ENCODE results near the gene AFAP1.

The AFAP1 gene

GRCh38 chr4:7753931-7754465 is 185.7 kb downstream of the AFAP1 start:
- ChIA-PET POLR2A (no interaction called here), CTCF (no interaction called here)
- TF ChIP-seq HDGF (IDR thresholded peaks at IDR 0.05; ENCODE audit: borderline replicate concordance) (no peak), SUZ12 (IDR thresholded peaks at IDR 0.05) (no peak), TARDBP (IDR thresholded peaks at IDR 0.05) (no peak), ARNT (IDR thresholded peaks at IDR 0.05) (no peak), FOXM1 (IDR thresholded peaks at IDR 0.05; ENCODE audit: borderline replicate concordance) (no peak), FOXA1 (IDR thresholded peaks at IDR 0.05) (no peak), LEF1 (IDR thresholded peaks at IDR 0.05; ENCODE audit: borderline replicate concordance) (no peak), CTBP1 (IDR thresholded peaks at IDR 0.05; ENCODE audit: borderline replicate concordance) (no peak), ZNF384 (IDR thresholded peaks at IDR 0.05) (no peak), L3MBTL2 (conservative IDR thresholded peaks at IDR 0.05) (no peak), ELF4 (IDR thresholded peaks at IDR 0.05) (no peak), FOXK2 (IDR thresholded peaks at IDR 0.05) (no peak), PKNOX1 (IDR thresholded peaks at IDR 0.05) (no peak), NFRKB (IDR thresholded peaks at IDR 0.05) (no peak), SP1 (IDR thresholded peaks at IDR 0.05) (no peak), BHLHE40 (IDR thresholded peaks at IDR 0.05; ENCODE audit: borderline replicate concordance) (no peak)
- DNase-seq (ENCODE audit: extremely low spot score): no peak

GRCh38 chr4:7753271-7753670 is 186.4 kb downstream of the AFAP1 start:
- CTCF ChIA-PET: interaction anchor here (0.6 kb wide), 1 partner anchor 176 kb away, joined by 3 read pairs; no protein-coding TSS in a partner anchor
- DNase-seq (ENCODE audit: extremely low spot score): no peak
- TF ChIP-seq L3MBTL2 (conservative IDR thresholded peaks at IDR 0.05): no peak
- no peak for TF ChIP-seq FOXK2 (IDR thresholded peaks at IDR 0.05)
- TF ChIP-seq SP1 (IDR thresholded peaks at IDR 0.05): no peak
- TF ChIP-seq TARDBP (IDR thresholded peaks at IDR 0.05): no peak
- TF ChIP-seq FOXM1 (IDR thresholded peaks at IDR 0.05; ENCODE audit: borderline replicate concordance): no peak
- no peak for TF ChIP-seq SUZ12 (IDR thresholded peaks at IDR 0.05)
- TF ChIP-seq HDGF (IDR thresholded peaks at IDR 0.05; ENCODE audit: borderline replicate concordance): no peak
- TF ChIP-seq ELF4 (IDR thresholded peaks at IDR 0.05): no peak
- TF ChIP-seq ARNT (IDR thresholded peaks at IDR 0.05): no peak
- no peak for TF ChIP-seq PKNOX1 (IDR thresholded peaks at IDR 0.05)
- no peak for TF ChIP-seq BHLHE40 (IDR thresholded peaks at IDR 0.05; ENCODE audit: borderline replicate concordance)
- TF ChIP-seq CTBP1 (IDR thresholded peaks at IDR 0.05; ENCODE audit: borderline replicate concordance): no peak
- TF ChIP-seq ZNF384 (IDR thresholded peaks at IDR 0.05): no peak
- no peak for TF ChIP-seq NFRKB (IDR thresholded peaks at IDR 0.05)
- TF ChIP-seq FOXA1 (IDR thresholded peaks at IDR 0.05): no peak
- no peak for TF ChIP-seq LEF1 (IDR thresholded peaks at IDR 0.05; ENCODE audit: borderline replicate concordance)
- POLR2A ChIA-PET: no interaction called here

- ChIA-PET POLR2A (no interaction called here), CTCF (interaction anchor here (0.6 kb wide), 1 partner anchor 175 kb away, joined by 3 read pairs; no protein-coding TSS in a partner anchor)
- no peak for DNase-seq (ENCODE audit: extremely low spot score)
- TF ChIP-seq TARDBP (IDR thresholded peaks at IDR 0.05) (no peak), ELF4 (IDR thresholded peaks at IDR 0.05) (no peak), SUZ12 (IDR thresholded peaks at IDR 0.05) (no peak), CTBP1 (IDR thresholded peaks at IDR 0.05; ENCODE audit: borderline replicate concordance) (no peak), SP1 (IDR thresholded peaks at IDR 0.05) (no peak), ZNF384 (IDR thresholded peaks at IDR 0.05) (no peak), FOXM1 (IDR thresholded peaks at IDR 0.05; ENCODE audit: borderline replicate concordance) (no peak), L3MBTL2 (conservative IDR thresholded peaks at IDR 0.05) (no peak), BHLHE40 (IDR thresholded peaks at IDR 0.05; ENCODE audit: borderline replicate concordance) (no peak), LEF1 (IDR thresholded peaks at IDR 0.05; ENCODE audit: borderline replicate concordance) (no peak), NFRKB (IDR thresholded peaks at IDR 0.05) (no peak), FOXK2 (IDR thresholded peaks at IDR 0.05) (no peak), ARNT (IDR thresholded peaks at IDR 0.05) (no peak)
Measured at GRCh38 chr4:7752649-7753048, 187.0 kb downstream of the AFAP1 start.

GRCh38 chr4:7750972-7751371 is 188.7 kb downstream of the AFAP1 start:
- CTCF ChIA-PET: interaction anchor here (1.2 kb wide), 1 partner anchor 54 kb away, joined by 5 read pairs; no protein-coding TSS in a partner anchor
- TF ChIP-seq BHLHE40 (IDR thresholded peaks at IDR 0.05; ENCODE audit: borderline replicate concordance) (no peak), PKNOX1 (IDR thresholded peaks at IDR 0.05) (no peak), ARNT (IDR thresholded peaks at IDR 0.05) (no peak)
- POLR2A ChIA-PET: no interaction called here
- DNase-seq (ENCODE audit: extremely low spot score): no peak

- no peak for DNase-seq (ENCODE audit: extremely low spot score)
- ChIA-PET POLR2A (no interaction called here), CTCF (interaction anchor here (1.2 kb wide), 1 partner anchor 54 kb away, joined by 5 read pairs; no protein-coding TSS in a partner anchor)
- no peak for TF ChIP-seq ELF4 (IDR thresholded peaks at IDR 0.05)
- TF ChIP-seq SUZ12 (IDR thresholded peaks at IDR 0.05): no peak
- TF ChIP-seq FOXA1 (IDR thresholded peaks at IDR 0.05): no peak
- no peak for TF ChIP-seq BHLHE40 (IDR thresholded peaks at IDR 0.05; ENCODE audit: borderline replicate concordance)
- no peak for TF ChIP-seq FOXM1 (IDR thresholded peaks at IDR 0.05; ENCODE audit: borderline replicate concordance)
- no peak for TF ChIP-seq HDGF (IDR thresholded peaks at IDR 0.05; ENCODE audit: borderline replicate concordance)
- TF ChIP-seq NFRKB (IDR thresholded peaks at IDR 0.05): no peak
- TF ChIP-seq ARNT (IDR thresholded peaks at IDR 0.05): no peak
- TF ChIP-seq CTBP1 (IDR thresholded peaks at IDR 0.05; ENCODE audit: borderline replicate concordance): no peak
- TF ChIP-seq L3MBTL2 (conservative IDR thresholded peaks at IDR 0.05): no peak
- TF ChIP-seq PKNOX1 (IDR thresholded peaks at IDR 0.05): no peak
- TF ChIP-seq FOXK2 (IDR thresholded peaks at IDR 0.05): no peak
- no peak for TF ChIP-seq TARDBP (IDR thresholded peaks at IDR 0.05)
- no peak for TF ChIP-seq SP1 (IDR thresholded peaks at IDR 0.05)
- no peak for TF ChIP-seq ZNF384 (IDR thresholded peaks at IDR 0.05)
- no peak for TF ChIP-seq LEF1 (IDR thresholded peaks at IDR 0.05; ENCODE audit: borderline replicate concordance)
Measured at GRCh38 chr4:7750523-7750922, 189.1 kb downstream of the AFAP1 start.
